GM18907 (cell line): Measurements from ENCODE around the gene FCN3.
A peak's percentile ranks its signal among the peaks of the same experiment; 100 is the strongest.
"Not testable (repeated sequence)": the region's sequence is repeated elsewhere in the genome, so short reads cannot be mapped to it uniquely, and the experiment has no call there.

Source experiments
- ATAC-seq: cut with Tn5 transposase; IDR thresholded peaks from one replicate; pipeline ENCODE4 v1.9.1; 2021; ENCODE audit warnings: mild to moderate bottlenecking, moderate library complexity; ENCODE audit not compliant: unreplicated experiment

The FCN3 gene

GRCh38 chr1:27374362-27375086 lies at the start of gene FCN3:
Gene FCN3, minus strand, starts transcription at chr1:27374824. Its CDS starts 6 bp downstream, at chr1:27374818.
- ATAC-seq, result no peak

GRCh38 chr1:27423709-27424108 lies 49.1 kb upstream of the FCN3 start:
- no peak for ATAC-seq

- ATAC-seq, result peak; percentile 54
Measured at GRCh38 chr1:27418326-27419185, 43.9 kb upstream of the FCN3 start.

- ATAC-seq, result no peak
Measured at GRCh38 chr1:27417713-27418112, 43.1 kb upstream of the FCN3 start.

GRCh38 chr1:27416387-27417111 lies 41.9 kb upstream of the FCN3 start:
- no peak for ATAC-seq

GRCh38 chr1:27414091-27414490 lies 39.5 kb upstream of the FCN3 start:
- ATAC-seq, result no peak

- no peak for ATAC-seq
Measured at GRCh38 chr1:27413004-27413403, 38.4 kb upstream of the FCN3 start.

- no peak for ATAC-seq
Measured at GRCh38 chr1:27412502-27412901, 37.9 kb upstream of the FCN3 start.

GRCh38 chr1:27410709-27411108 lies 36.1 kb upstream of the FCN3 start:
- ATAC-seq, result no peak

- no peak for ATAC-seq
Measured at GRCh38 chr1:27409669-27410068, 35.0 kb upstream of the FCN3 start.

GRCh38 chr1:27408151-27408550 lies 33.5 kb upstream of the FCN3 start:
- ATAC-seq, result no peak

- ATAC-seq, result not testable (repeated sequence)
Measured at GRCh38 chr1:27406791-27407190, 32.2 kb upstream of the FCN3 start.

GRCh38 chr1:27406362-27406680 lies 31.7 kb upstream of the FCN3 start:
- ATAC-seq, result no peak

- ATAC-seq, result not testable (repeated sequence)
Measured at GRCh38 chr1:27405598-27406361, 31.2 kb upstream of the FCN3 start.

GRCh38 chr1:27405074-27405473 lies 30.4 kb upstream of the FCN3 start:
- no peak for ATAC-seq

GRCh38 chr1:27403931-27404330 lies 29.3 kb upstream of the FCN3 start:
- peak; percentile 18 for ATAC-seq

- ATAC-seq, result peak; percentile 43
Measured at GRCh38 chr1:27403065-27403726, 28.6 kb upstream of the FCN3 start.

- no peak for ATAC-seq
Measured at GRCh38 chr1:27402349-27402754, 27.7 kb upstream of the FCN3 start.

GRCh38 chr1:27400963-27401341 lies 26.3 kb upstream of the FCN3 start:
- no peak for ATAC-seq
